T-cell (primary cell): Measurements from ENCODE around the gene RAB3A. TPM values are rescaled to one million over a fixed set of nuclear protein-coding genes. Genes with fewer than 3 reads are reported as not detected.
"Not testable (repeated sequence)": the region's sequence is repeated elsewhere in the genome, so short reads cannot be mapped to it uniquely, and the experiment has no call there.

Source experiments
- ATAC-seq, 4 experiments: fragments of 200-7000 bp in 3 of 4; fragments of 150-1000 bp in 1 of 4; cut with Tn5 transposase; replicated peaks in 1 of 4; 1 replicate in 3 of 4; 2 replicates in 1 of 4; pipeline ENCODE4 v1.10.0; 2021; ENCODE audit warnings: moderate library complexity in 3 of 4, mild to moderate bottlenecking in 2 of 4, moderate number of reproducible peaks in 1 of 4
- CTCF ChIA-PET, 2 donors: fragments of 300-600 bp; sonication (Branson Sonifier 250); formaldehyde crosslinking; loops; one replicate each; lab custom pipeline; 2022; ENCODE audit warnings: antibody characterized with exemption in 2 of 2; lab: Charles Lee
- POLR2A ChIA-PET, 2 donors: fragments of 300-600 bp; sonication (Branson Sonifier 250); formaldehyde crosslinking; loops; one replicate each; lab custom pipeline; 2022; ENCODE audit warnings: antibody characterized with exemption in 2 of 2; lab: Charles Lee
- DNase-seq, 35 experiments: peaks; one replicate each; pipeline versions ENCODE4 v3.0.0 to v3.0.0-alpha.2; 2013 to 2023
- H3K27ac ChIP-seq: one replicate; pipeline ENCODE4 v1.5.1; 2013; ENCODE audit warnings: low read length
- H3K27me3 ChIP-seq, 2 experiments: replicated peaks in 1 of 2; 1 replicate in 1 of 2; 2 replicates in 1 of 2; pipeline versions ENCODE4 v1.6.1 to v1.7.0; 2013; ENCODE audit warnings: low read length in 1 of 2, mixed read lengths in 1 of 2; ENCODE audit not compliant: control insufficient read depth in 2 of 2, insufficient read depth in 2 of 2; ENCODE audit errors: extremely low read depth in 1 of 2
- H3K36me3 ChIP-seq, 2 donors: 1 replicate in 1 of 2; 2 replicates in 1 of 2; pipeline versions ENCODE4 v1.6.1 to v1.7.0; 2013; ENCODE audit warnings: low read length in 1 of 2; ENCODE audit not compliant: control insufficient read depth in 2 of 2, insufficient read depth in 1 of 2; ENCODE audit errors: extremely low read depth in 1 of 2
- H3K4me1 ChIP-seq, 2 experiments: 1 replicate in 1 of 2; 2 replicates in 1 of 2; pipeline versions ENCODE4 v1.6.1 to v1.7.0; 2013; ENCODE audit warnings: low read length in 2 of 2, mixed read lengths in 1 of 2; ENCODE audit not compliant: insufficient read depth in 2 of 2, control insufficient read depth in 1 of 2; ENCODE audit errors: extremely low read depth in 1 of 2
- H3K4me3 ChIP-seq, 2 donors: 1 replicate in 1 of 2; 2 replicates in 1 of 2; pipeline versions ENCODE4 v1.5.1 to v1.7.0; 2013; ENCODE audit warnings: mild to moderate bottlenecking in 2 of 2, low read length in 1 of 2, moderate library complexity in 1 of 2; ENCODE audit not compliant: control insufficient read depth in 1 of 2; ENCODE audit errors: extremely low read depth in 1 of 2
- H3K9me3 ChIP-seq: 2 replicates; pipeline ENCODE4 v1.7.0; 2013
- H3K27ac Mint-ChIP-seq, 2 donors: one replicate each; pipeline ENCODE4 v1.8.0; 2020 to 2021; ENCODE audit warnings: mild to moderate bottlenecking in 2 of 2, mixed read lengths in 2 of 2
- H3K27me3 Mint-ChIP-seq, 2 donors: one replicate each; pipeline ENCODE4 v1.8.0; 2021 to 2022; ENCODE audit warnings: mixed read lengths in 2 of 2
- H3K36me3 Mint-ChIP-seq: one replicate; pipeline ENCODE4 v1.8.0; 2021; ENCODE audit warnings: mixed read lengths
- H3K4me1 Mint-ChIP-seq, 3 donors: one replicate each; pipeline ENCODE4 v1.8.0; 2020 to 2022; ENCODE audit warnings: mixed read lengths in 3 of 3, mild to moderate bottlenecking in 1 of 3
- H3K4me3 Mint-ChIP-seq, 3 donors: one replicate each; pipeline ENCODE4 v1.8.0; 2020 to 2022; ENCODE audit warnings: mild to moderate bottlenecking in 3 of 3, mixed read lengths in 3 of 3, moderate library complexity in 3 of 3
- H3K9me3 Mint-ChIP-seq, 3 donors: one replicate each; pipeline ENCODE4 v1.8.0; 2020 to 2022; ENCODE audit warnings: mixed read lengths in 3 of 3
- WGBS: methylation state at CpG from one replicate; pipeline ENCODE4 v1.1.5; 2013; ENCODE audit warnings: missing lambda C conversion rate; ENCODE audit not compliant: insufficient coverage; 5-methylcytosine and 5-hydroxymethylcytosine counted together
- total RNA-seq, 35 experiments: library from RNA in 6 of 35; stranded (reverse) in 6 of 35; fragments of 120-200 nt in 1 of 35; gene quantifications; one replicate each; pipeline versions ENCODE4 v1.2.1 to v1.2.4 and lab custom pipeline; 2013 to 2026

The RAB3A gene
- total RNA-seq, 5 donors from 2014 or later (not counting 1 experiment from before 2014, with no cell fraction given): 4.7 to 8.3 (median 5.6) TPM

- Histone ChIP-seq H3K27ac (no peak overlapping the region), H3K4me1 (peaks cover 3 to 15% of the 10 kb centered on the region in 2 experiments), H3K36me3 (peaks cover 24 to 29% of the 10 kb centered on the region in 2 donors), H3K9me3 (no peaks in the 10 kb centered on the region), H3K4me3 (peak overlapping the region in 1 of 2 donors; percentile 32), H3K27me3 (no peaks in the 10 kb centered on the region)
- Mint-ChIP-seq H3K9me3 (no peaks in the 10 kb centered on the region), H3K27ac (peak overlapping the region in 1 of 2 donors; percentile 39), H3K4me1 (peaks cover 11 to 17% (median 15%) of the 10 kb centered on the region in 3 donors), H3K36me3 (peaks cover 13% of the 10 kb centered on the region), H3K4me3 (peak overlapping the region; percentile 28 to 52 (median 34)), H3K27me3 (no peaks in the 10 kb centered on the region)
- WGBS: 4% methylated on average over 46 of the region's 66 CpGs
- ATAC-seq (peak; percentile 93 to 98 (median 94)), DNase-seq (peak; percentile 37 to 90 (median 68))
- ChIA-PET CTCF (interaction anchor here (0.5 to 1.2 kb wide), 10 partner anchors 9 to 1305 kb away, joined by 3 to 9 read pairs (median 4); partner anchors contain the start of genes CCDC124 (in 1 of the 2), IL12RB1 (in 1 of the 2) and PIK3R2 (in 1 of the 2)), POLR2A (no interaction called here)
Observed at GRCh38 chr19:18160971-18161635, 42.7 kb downstream of the RAB3A start.

GRCh38 chr19:18160493-18160970 lies 43.3 kb downstream of the RAB3A start:
- H3K36me3 Mint-ChIP-seq: peaks cover 7% of the 10 kb centered on the region
- Histone ChIP-seq H3K27ac (no peak overlapping the region), H3K27me3 (no peaks in the 10 kb centered on the region), H3K9me3 (no peaks in the 10 kb centered on the region), H3K4me3 (no peak overlapping the region), H3K36me3 (peaks cover 20 to 24% of the 10 kb centered on the region in 2 donors), H3K4me1 (peaks cover 3 to 15% of the 10 kb centered on the region in 2 experiments)
- ATAC-seq: no peak
- H3K4me1 Mint-ChIP-seq: peaks cover 13 to 17% (median 15%) of the 10 kb centered on the region in 3 donors
- H3K9me3 Mint-ChIP-seq: no peaks in the 10 kb centered on the region
- 92% methylated on average over 7 of the region's 13 CpGs for WGBS
- ChIA-PET POLR2A (no interaction called here), CTCF (interaction anchor here (0.6 to 1.2 kb wide), 6 partner anchors 8 to 1305 kb away, joined by 3 to 9 read pairs (median 6); partner anchors contain the start of genes CCDC124 (in 1 of the 2), IL12RB1 (in 1 of the 2) and PIK3R2 (in 1 of the 2))
- no peak for DNase-seq
- H3K27ac Mint-ChIP-seq: peak overlapping the region; percentile 39 to 81
- H3K4me3 Mint-ChIP-seq: peak overlapping the region; percentile 34 to 52 (median 47)
- no peaks in the 10 kb centered on the region for H3K27me3 Mint-ChIP-seq

- H3K4me3 Mint-ChIP-seq: no peak overlapping the region
Observed at GRCh38 chr19:18159810-18160209, 44.0 kb downstream of the RAB3A start.

GRCh38 chr19:18159059-18159616 lies 44.7 kb downstream of the RAB3A start:
- H3K27ac Mint-ChIP-seq, H3K4me3 Mint-ChIP-seq, H3K36me3 Mint-ChIP-seq, POLR2A ChIA-PET, H3K4me3 ChIP-seq, ATAC-seq, DNase-seq, H3K9me3 ChIP-seq, H3K27ac ChIP-seq, H3K27me3 Mint-ChIP-seq, H3K27me3 ChIP-seq, H3K9me3 Mint-ChIP-seq: not testable (repeated sequence)
- peaks cover 4 to 20% of the 10 kb centered on the region in 2 experiments for H3K4me1 ChIP-seq
- CTCF ChIA-PET: interaction anchor here (0.6 kb wide), 2 partner anchors 33 to 210 kb away, joined by 3 read pairs; no protein-coding TSS in a partner anchor
- peaks cover 19 to 25% (median 22%) of the 10 kb centered on the region in 3 donors for H3K4me1 Mint-ChIP-seq
- peaks cover 20 to 21% of the 10 kb centered on the region in 2 donors for H3K36me3 ChIP-seq
- WGBS: 100% methylated on average over 1 of the region's 6 CpGs

More at GRCh38 chr19:18159810-18160209, 44.0 kb downstream of the RAB3A start:
- peaks cover 6% of the 10 kb centered on the region for H3K36me3 Mint-ChIP-seq
- Histone ChIP-seq H3K27ac (no peak overlapping the region), H3K36me3 (peaks cover 20 to 21% of the 10 kb centered on the region in 2 donors), H3K4me1 (peaks cover 3 to 15% of the 10 kb centered on the region in 2 experiments), H3K27me3 (no peaks in the 10 kb centered on the region), H3K4me3 (no peak overlapping the region), H3K9me3 (no peaks in the 10 kb centered on the region)
- H3K27me3 Mint-ChIP-seq: no peaks in the 10 kb centered on the region
- ChIA-PET CTCF (interaction anchor here in 1 of 2 donors (1.1 kb wide), 1 partner anchor 227 kb away, joined by 3 read pairs; the partner anchor contains the start of gene CCDC124), POLR2A (no interaction called here)
- ATAC-seq (no peak), DNase-seq (no peak)
- peaks cover 13 to 19% (median 17%) of the 10 kb centered on the region in 3 donors for H3K4me1 Mint-ChIP-seq
- H3K27ac Mint-ChIP-seq: no peak overlapping the region
- 98% methylated on average over 8 of the region's 10 CpGs for WGBS
- no peaks in the 10 kb centered on the region for H3K9me3 Mint-ChIP-seq

GRCh38 chr19:18158467-18158866 lies 45.4 kb downstream of the RAB3A start:
- peaks cover 6% of the 10 kb centered on the region for H3K36me3 Mint-ChIP-seq
- H3K27me3 ChIP-seq: no peaks in the 10 kb centered on the region
- H3K4me1 Mint-ChIP-seq: peaks cover 23 to 29% (median 26%) of the 10 kb centered on the region in 3 donors
- H3K4me3 Mint-ChIP-seq: no peak overlapping the region
- no peak for DNase-seq
- H3K27me3 Mint-ChIP-seq: no peaks in the 10 kb centered on the region
- H3K9me3 ChIP-seq: no peaks in the 10 kb centered on the region
- WGBS: 79% methylated on average over 2 of the region's 4 CpGs
- H3K27ac ChIP-seq: no peak overlapping the region
- ChIA-PET POLR2A (interaction anchor here (0.6 to 0.7 kb wide), 2 partner anchors 180 to 1314 kb away, joined by 3 to 4 read pairs; no protein-coding TSS in a partner anchor), CTCF (interaction anchor here (0.6 to 1.1 kb wide), 2 partner anchors 32 to 34 kb away, joined by 3 read pairs; partner anchors contain the start of gene MPV17L2 (in 1 of the 2))
- no peak overlapping the region for H3K4me3 ChIP-seq
- peaks cover 19 to 20% of the 10 kb centered on the region in 2 donors for H3K36me3 ChIP-seq
- H3K27ac Mint-ChIP-seq: no peak overlapping the region
- H3K9me3 Mint-ChIP-seq: no peaks in the 10 kb centered on the region
- ATAC-seq: no peak
- peaks cover 8 to 27% of the 10 kb centered on the region in 2 experiments for H3K4me1 ChIP-seq
